Osteoblast (primary cell): ENCODE results near the gene SLC43A2. TPM values are rescaled to one million over a fixed set of nuclear protein-coding genes. Genes with fewer than 3 reads are reported as not detected.
"Not testable (repeated sequence)": the region's sequence is repeated elsewhere in the genome, so short reads cannot be mapped to it uniquely, and the experiment has no call there.

Source experiments
- DNase-seq: peaks from one replicate; pipeline ENCODE4 v3.0.0; 2011; ENCODE audit warnings: low spot score, mixed read lengths; ENCODE audit not compliant: insufficient read length; ENCODE audit errors: missing footprints
- H2AFZ ChIP-seq: 2 replicates; pipeline ENCODE4 v1.6.0; 2011; ENCODE audit warnings: mild to moderate bottlenecking, low read length
- H3K27ac ChIP-seq: 2 replicates; pipeline ENCODE4 v1.5.1; 2011; ENCODE audit warnings: mild to moderate bottlenecking, low read depth, low read length, moderate library complexity
- H3K27me3 ChIP-seq: 2 replicates; pipeline ENCODE4 v1.6.0; 2012; ENCODE audit warnings: mild to moderate bottlenecking, control low read depth, inconsistent platforms, low read length, moderate library complexity; ENCODE audit not compliant: insufficient read depth
- H3K36me3 ChIP-seq: 2 replicates; pipeline ENCODE4 v1.5.1; 2011; ENCODE audit warnings: mild to moderate bottlenecking, low read length, control low read depth, moderate library complexity; ENCODE audit not compliant: insufficient read depth
- H3K4me1 ChIP-seq: 2 replicates; pipeline ENCODE4 v1.5.1; 2011; ENCODE audit warnings: mild to moderate bottlenecking, low read length, control low read depth, moderate library complexity; ENCODE audit not compliant: insufficient read depth
- H3K4me2 ChIP-seq: 2 replicates; pipeline ENCODE4 v1.6.0; 2011; ENCODE audit warnings: mild to moderate bottlenecking, low read length; ENCODE audit not compliant: insufficient read depth
- H3K4me3 ChIP-seq: fragments of 200-600 bp; sonication (generic); 3 replicates; pipeline ENCODE4 v1.5.1; 2012; ENCODE audit warnings: mild to moderate bottlenecking, low read length, inconsistent platforms; ENCODE audit not compliant: insufficient read depth
- H3K79me2 ChIP-seq: 2 replicates; pipeline ENCODE4 v1.6.0; 2012; ENCODE audit warnings: mild to moderate bottlenecking, low read length, control low read depth, inconsistent platforms; ENCODE audit not compliant: insufficient read depth
- H3K9me3 ChIP-seq: 2 replicates; pipeline ENCODE4 v1.5.1; 2011; ENCODE audit warnings: low read depth, low read length, control low read depth
- H4K20me1 ChIP-seq: 2 replicates; pipeline ENCODE4 v1.6.0; 2012; ENCODE audit warnings: mild to moderate bottlenecking, low read length, control low read depth; ENCODE audit not compliant: insufficient read depth
- total RNA-seq: library from RNA; depleted of rRNA; stranded (reverse); fragments of >200 nt; gene quantifications from 2 replicates; pipeline ENCODE4 v1.2.3, GENCODE V29; 2012
- TF ChIP-seq, protein P1 (sequence below): IDR thresholded peaks from 2 replicates; pipeline ENCODE4 v1.5.1; 2011; ENCODE audit warnings: mild to moderate bottlenecking, low read depth, low read length, moderate library complexity; ENCODE audit errors: extremely low read depth

Gene SLC43A2
- total RNA-seq, 1 donor: 5.4 TPM

DNA sequence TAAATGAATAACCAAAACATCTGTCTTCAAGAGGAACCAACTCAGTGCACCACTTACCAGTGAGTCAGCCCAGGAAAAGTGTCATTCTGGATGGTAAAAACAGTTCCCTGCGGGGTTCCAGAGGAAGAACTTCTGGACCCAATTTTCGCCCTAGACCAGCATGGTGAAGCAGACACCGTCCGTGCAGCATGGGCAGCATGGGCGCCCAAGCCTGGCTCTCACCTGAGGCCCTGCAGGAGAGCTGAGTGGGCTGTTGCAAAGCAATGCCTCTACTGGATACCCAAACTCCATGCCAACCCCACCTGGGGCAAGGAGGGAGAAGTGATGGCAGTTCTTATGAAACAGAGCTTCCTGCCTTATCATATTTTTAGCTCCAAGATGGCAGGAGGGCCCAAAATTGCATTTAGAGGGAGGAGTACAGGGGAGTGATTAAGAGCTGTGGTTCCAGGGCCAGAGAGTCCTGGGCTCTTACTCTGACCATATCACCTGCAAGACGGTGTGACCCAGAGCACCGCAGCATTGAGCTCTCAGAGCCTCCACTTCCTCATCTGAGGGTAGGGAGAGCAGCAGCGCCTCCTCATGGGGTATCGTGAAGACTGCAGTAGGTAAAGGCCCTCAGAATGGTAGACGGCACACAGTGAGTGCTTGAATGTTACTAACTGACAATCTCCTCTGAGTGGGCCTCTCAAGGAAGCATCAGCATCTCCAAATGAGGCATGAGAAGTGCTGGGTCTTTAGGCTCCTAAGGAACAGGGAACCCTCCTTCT lies 95.6 kb downstream of the SLC43A2 start:
- TF ChIP-seq, protein P1, sequence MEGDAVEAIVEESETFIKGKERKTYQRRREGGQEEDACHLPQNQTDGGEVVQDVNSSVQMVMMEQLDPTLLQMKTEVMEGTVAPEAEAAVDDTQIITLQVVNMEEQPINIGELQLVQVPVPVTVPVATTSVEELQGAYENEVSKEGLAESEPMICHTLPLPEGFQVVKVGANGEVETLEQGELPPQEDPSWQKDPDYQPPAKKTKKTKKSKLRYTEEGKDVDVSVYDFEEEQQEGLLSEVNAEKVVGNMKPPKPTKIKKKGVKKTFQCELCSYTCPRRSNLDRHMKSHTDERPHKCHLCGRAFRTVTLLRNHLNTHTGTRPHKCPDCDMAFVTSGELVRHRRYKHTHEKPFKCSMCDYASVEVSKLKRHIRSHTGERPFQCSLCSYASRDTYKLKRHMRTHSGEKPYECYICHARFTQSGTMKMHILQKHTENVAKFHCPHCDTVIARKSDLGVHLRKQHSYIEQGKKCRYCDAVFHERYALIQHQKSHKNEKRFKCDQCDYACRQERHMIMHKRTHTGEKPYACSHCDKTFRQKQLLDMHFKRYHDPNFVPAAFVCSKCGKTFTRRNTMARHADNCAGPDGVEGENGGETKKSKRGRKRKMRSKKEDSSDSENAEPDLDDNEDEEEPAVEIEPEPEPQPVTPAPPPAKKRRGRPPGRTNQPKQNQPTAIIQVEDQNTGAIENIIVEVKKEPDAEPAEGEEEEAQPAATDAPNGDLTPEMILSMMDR: peak; percentile 33
- Histone ChIP-seq H3K4me3 (no peak overlapping the region), H3K27ac (no peak overlapping the region), H2AFZ (no peak overlapping the region), H3K79me2 (no peaks in the 10 kb centered on the region), H3K4me2 (no peak overlapping the region), H3K4me1 (no peaks in the 10 kb centered on the region), H3K36me3 (peaks cover 55% of the 10 kb centered on the region), H3K9me3 (no peaks in the 10 kb centered on the region), H3K27me3 (no peaks in the 10 kb centered on the region), H4K20me1 (no peaks in the 10 kb centered on the region)
- no peak for DNase-seq

GRCh38 chr17:1529863-1530262 lies 98.8 kb downstream of the SLC43A2 start:
- Histone ChIP-seq H3K9me3 (no peaks in the 10 kb centered on the region), H4K20me1 (no peaks in the 10 kb centered on the region), H2AFZ (no peak overlapping the region), H3K4me2 (no peak overlapping the region), H3K36me3 (peaks cover 42% of the 10 kb centered on the region), H3K79me2 (no peaks in the 10 kb centered on the region), H3K4me3 (no peak overlapping the region), H3K4me1 (no peaks in the 10 kb centered on the region), H3K27me3 (no peaks in the 10 kb centered on the region), H3K27ac (no peak overlapping the region)
- DNase-seq: no peak
- TF ChIP-seq, protein P1: no peak

DNA sequence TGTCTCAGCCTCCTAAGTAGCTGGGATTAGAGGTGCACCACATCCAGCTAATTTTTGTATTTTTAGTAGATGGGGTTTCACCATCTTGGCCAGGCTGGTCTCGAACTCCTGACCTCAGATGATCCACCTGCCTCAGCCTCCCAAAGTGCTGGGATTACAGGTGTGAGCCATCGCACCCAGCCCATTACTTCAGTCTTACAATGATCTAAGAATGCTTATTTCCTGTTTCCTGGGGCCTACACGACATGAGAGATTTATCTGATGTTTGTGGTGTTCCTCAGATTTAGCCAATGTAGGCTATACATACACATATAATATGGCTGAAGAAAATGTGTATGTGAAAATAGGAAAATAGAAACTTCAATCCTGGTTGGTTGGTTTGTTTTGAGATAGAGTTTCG lies 101.8 kb downstream of the SLC43A2 start:
- not testable (repeated sequence) for H3K27me3 ChIP-seq, H2AFZ ChIP-seq, H3K79me2 ChIP-seq, H3K9me3 ChIP-seq, H3K27ac ChIP-seq, H3K4me3 ChIP-seq, H4K20me1 ChIP-seq, H3K4me2 ChIP-seq, DNase-seq, H3K4me1 ChIP-seq
- peaks cover 33% of the 10 kb centered on the region for H3K36me3 ChIP-seq

GRCh38 chr17:1522626-1523025 lies 106.0 kb downstream of the SLC43A2 start:
- peaks cover 1% of the 10 kb centered on the region for H3K4me1 ChIP-seq
- no peak overlapping the region for H3K4me2 ChIP-seq

More at GRCh38 chr17:1522626-1523025, 106.0 kb downstream of the SLC43A2 start:
- Histone ChIP-seq H3K27ac (no peak overlapping the region), H3K27me3 (no peaks in the 10 kb centered on the region), H2AFZ (no peak overlapping the region), H3K79me2 (peaks cover 1% of the 10 kb centered on the region), H3K36me3 (peaks cover 34% of the 10 kb centered on the region), H3K9me3 (no peaks in the 10 kb centered on the region), H4K20me1 (peaks cover 4% of the 10 kb centered on the region), H3K4me3 (no peak overlapping the region)
- no peak for DNase-seq
- TF ChIP-seq, protein P1: no peak
